ENCODE measurements around the gene GADL1.

GRCh38 chr3:30915782-30916181 lies 21.3 kb upstream of the GADL1 start:
- TF ChIP-seq, protein P1, sequence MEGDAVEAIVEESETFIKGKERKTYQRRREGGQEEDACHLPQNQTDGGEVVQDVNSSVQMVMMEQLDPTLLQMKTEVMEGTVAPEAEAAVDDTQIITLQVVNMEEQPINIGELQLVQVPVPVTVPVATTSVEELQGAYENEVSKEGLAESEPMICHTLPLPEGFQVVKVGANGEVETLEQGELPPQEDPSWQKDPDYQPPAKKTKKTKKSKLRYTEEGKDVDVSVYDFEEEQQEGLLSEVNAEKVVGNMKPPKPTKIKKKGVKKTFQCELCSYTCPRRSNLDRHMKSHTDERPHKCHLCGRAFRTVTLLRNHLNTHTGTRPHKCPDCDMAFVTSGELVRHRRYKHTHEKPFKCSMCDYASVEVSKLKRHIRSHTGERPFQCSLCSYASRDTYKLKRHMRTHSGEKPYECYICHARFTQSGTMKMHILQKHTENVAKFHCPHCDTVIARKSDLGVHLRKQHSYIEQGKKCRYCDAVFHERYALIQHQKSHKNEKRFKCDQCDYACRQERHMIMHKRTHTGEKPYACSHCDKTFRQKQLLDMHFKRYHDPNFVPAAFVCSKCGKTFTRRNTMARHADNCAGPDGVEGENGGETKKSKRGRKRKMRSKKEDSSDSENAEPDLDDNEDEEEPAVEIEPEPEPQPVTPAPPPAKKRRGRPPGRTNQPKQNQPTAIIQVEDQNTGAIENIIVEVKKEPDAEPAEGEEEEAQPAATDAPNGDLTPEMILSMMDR (IDR thresholded peaks at IDR 0.05; ENCODE audit: insufficient read depth, low read length, poor library complexity, severe bottlenecking): no peak
- no peak for TF ChIP-seq EZH2phosphoT487 (conservative IDR thresholded peaks at IDR 0.05; ENCODE audit: low read length)
